ENCODE measurements around the gene NEK1. TPM values are rescaled to one million over a fixed set of nuclear protein-coding genes. Genes with fewer than 3 reads are reported as not detected.

Gene NEK1
- total and polyA plus RNA-seq, 7 experiments from 2014 or later = 7.8 to 21.0 (median 13.9) TPM

GRCh38 chr4:169611157-169611556, 1.2 kb downstream of the NEK1 start:
- H3K9me3 ChIP-seq (ENCODE audit: control insufficient read depth in 2 of 3, low read length in 3 of 3) = no peaks in the 10 kb centered on the region
- Mint-ChIP-seq H3K4me3 (peak overlapping the region; percentile 30 to 99 (median 98)), H3K36me3 (peaks cover 0 to 12% (median 7%) of the 10 kb centered on the region in 5 donors), H3K27ac (peak overlapping the region; percentile 40 to 100 (median 97)), H3K9me3 (no peaks in the 10 kb centered on the region), H3K27me3 (no peaks in the 10 kb centered on the region), H3K4me1 (peaks cover 12 to 75% (median 44%) of the 10 kb centered on the region in 7 donors)
- H3K36me3 ChIP-seq (ENCODE audit: control insufficient read depth in 2 of 3, insufficient read depth in 3 of 3, low read length in 3 of 3) = peaks cover 0 to 4% (median 0%) of the 10 kb centered on the region in 3 experiments
- H3K27ac ChIP-seq (ENCODE audit: low read depth, low read length) = peak overlapping the region; percentile 99
- POLR2A ChIA-PET = interaction anchor here (0.6 to 2.7 kb wide), 2 partner anchors 10 to 165 kb away, joined by 3 to 16 read pairs; partner anchors contain the start of gene CLCN3
- peak overlapping the region; percentile 98 for H3K4me3 ChIP-seq (ENCODE audit: low read length)
- intact Hi-C loops (cut with micrococcal nuclease) = loop anchor here in 1 of 2 donors (5.0 kb wide), 3 partner anchors 101 to 1294 kb away; partner anchors contain the start of gene DDX60
- no peak for ATAC-seq
- no peaks in the 10 kb centered on the region for H3K27me3 ChIP-seq (ENCODE audit: control insufficient read depth in 2 of 2, insufficient read depth in 2 of 2, low read length in 2 of 2)
- H3K4me1 ChIP-seq (ENCODE audit: control insufficient read depth in 2 of 2, insufficient read depth in 2 of 2, low read length in 2 of 2) = peaks cover 8 to 21% of the 10 kb centered on the region in 2 donors
- DNase-seq = no peak
- CTCF ChIA-PET = no interaction called here

GRCh38 chr4:169604903-169605331, 7.5 kb downstream of the NEK1 start:
- H3K27ac Mint-ChIP-seq = peak overlapping the region in 3 of 9 donors; percentile 32 to 52 (median 41)
- CTCF ChIA-PET = no interaction called here
- ATAC-seq (no peak), DNase-seq (no peak)
- intact Hi-C loops (cut with micrococcal nuclease) = no loop called here
- peaks cover 4 to 19% (median 12%) of the 10 kb centered on the region in 5 donors for H3K36me3 Mint-ChIP-seq
- Histone ChIP-seq H3K9me3 (ENCODE audit: control insufficient read depth in 2 of 3, low read length in 3 of 3) (no peaks in the 10 kb centered on the region), H3K36me3 (ENCODE audit: control insufficient read depth in 2 of 3, insufficient read depth in 3 of 3, low read length in 3 of 3) (peaks cover 0 to 15% (median 0%) of the 10 kb centered on the region in 3 experiments), H3K4me3 (ENCODE audit: low read length) (no peak overlapping the region), H3K4me1 (ENCODE audit: control insufficient read depth in 2 of 2, insufficient read depth in 2 of 2, low read length in 2 of 2) (no peaks in the 10 kb centered on the region), H3K27me3 (ENCODE audit: control insufficient read depth in 2 of 2, insufficient read depth in 2 of 2, low read length in 2 of 2) (no peaks in the 10 kb centered on the region), H3K27ac (ENCODE audit: low read depth, low read length) (no peak overlapping the region)
- H3K4me3 Mint-ChIP-seq = no peak overlapping the region
- no peaks in the 10 kb centered on the region for H3K9me3 Mint-ChIP-seq
- POLR2A ChIA-PET = no interaction called here
- peaks cover 2 to 52% (median 37%) of the 10 kb centered on the region in 7 donors for H3K4me1 Mint-ChIP-seq
- H3K27me3 Mint-ChIP-seq = no peaks in the 10 kb centered on the region

DNA sequence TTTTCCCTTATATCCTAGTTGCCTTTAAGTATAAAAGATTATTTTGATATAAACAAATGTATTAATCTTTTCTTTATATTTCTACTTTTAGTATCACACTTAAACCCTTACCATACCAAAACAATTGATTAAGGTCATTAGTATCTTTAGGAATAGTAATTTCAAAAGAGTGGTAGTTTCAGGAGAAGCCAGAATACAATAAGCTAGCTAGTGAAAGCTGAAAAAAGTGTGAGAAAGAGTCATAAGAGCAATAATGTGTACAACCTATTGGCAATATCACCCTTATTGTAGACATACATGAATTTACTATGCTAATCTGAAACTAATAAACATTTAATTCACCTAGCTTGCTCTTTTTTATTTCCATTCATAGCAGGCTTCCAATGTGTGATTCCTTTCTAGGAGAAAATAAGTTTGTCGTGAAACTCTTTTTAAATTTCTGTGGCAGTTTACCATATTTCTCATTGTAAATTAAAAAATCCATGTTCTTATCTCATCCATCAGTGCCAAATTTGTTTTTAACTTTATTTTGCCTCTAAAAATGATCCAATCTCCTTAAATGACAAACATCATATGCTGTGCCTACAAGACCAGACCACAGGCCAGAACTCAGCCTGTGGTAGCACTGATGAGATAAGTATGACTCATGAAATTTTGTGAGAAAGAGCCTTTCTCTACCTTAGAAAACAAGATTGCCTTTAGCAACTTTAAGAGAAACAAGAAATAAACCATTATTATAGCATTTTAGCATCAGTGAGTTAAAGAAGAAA, 8.1 kb downstream of the NEK1 start:
- Mint-ChIP-seq H3K4me1 (peaks cover 0 to 46% (median 34%) of the 10 kb centered on the region in 7 donors), H3K27me3 (no peaks in the 10 kb centered on the region), H3K9me3 (no peaks in the 10 kb centered on the region), H3K27ac (peak overlapping the region in 2 of 9 donors; percentile 32 to 40), H3K36me3 (peaks cover 4 to 19% (median 12%) of the 10 kb centered on the region in 5 donors), H3K4me3 (peak overlapping the region in 1 of 10 donors; percentile 15)
- CTCF ChIA-PET = no interaction called here
- H3K27ac ChIP-seq (ENCODE audit: low read depth, low read length) = no peak overlapping the region
- peaks cover 0 to 17% (median 0%) of the 10 kb centered on the region in 3 experiments for H3K36me3 ChIP-seq (ENCODE audit: control insufficient read depth in 2 of 3, insufficient read depth in 3 of 3, low read length in 3 of 3)
- POLR2A ChIA-PET = no interaction called here
- no peak overlapping the region for H3K4me3 ChIP-seq (ENCODE audit: low read length)
- DNase-seq = no peak
- H3K9me3 ChIP-seq (ENCODE audit: control insufficient read depth in 2 of 3, low read length in 3 of 3) = no peaks in the 10 kb centered on the region
- no peak for ATAC-seq
- no peaks in the 10 kb centered on the region for H3K27me3 ChIP-seq (ENCODE audit: control insufficient read depth in 2 of 2, insufficient read depth in 2 of 2, low read length in 2 of 2)
- intact Hi-C loops (cut with micrococcal nuclease) = no loop called here
- H3K4me1 ChIP-seq (ENCODE audit: control insufficient read depth in 2 of 2, insufficient read depth in 2 of 2, low read length in 2 of 2) = no peaks in the 10 kb centered on the region

DNA sequence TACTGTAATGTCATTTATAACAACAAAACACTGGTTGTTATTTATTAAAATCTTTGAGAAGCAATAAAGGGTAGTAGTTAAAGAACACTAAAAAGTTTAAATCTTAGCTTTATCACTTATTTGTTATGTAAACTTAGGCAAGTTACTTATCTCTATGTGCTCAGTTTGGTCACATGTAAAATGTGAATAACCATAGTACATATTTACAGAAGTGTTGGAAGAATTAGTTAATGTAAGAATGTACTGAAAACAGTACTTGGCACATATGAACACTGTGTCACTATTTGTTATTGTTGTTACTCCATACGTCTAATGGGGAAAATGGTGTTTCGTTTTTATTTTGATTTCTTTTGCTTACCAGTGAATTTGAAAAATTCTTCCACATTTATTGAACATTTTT, 9.1 kb downstream of the NEK1 start:
- no peaks in the 10 kb centered on the region for H3K27me3 ChIP-seq (ENCODE audit: control insufficient read depth in 2 of 2, insufficient read depth in 2 of 2, low read length in 2 of 2)
- ATAC-seq (no peak), DNase-seq (no peak)
- CTCF ChIA-PET = interaction anchor here (0.7 kb wide), 1 partner anchor 169 kb away, joined by 4 read pairs; no protein-coding TSS in a partner anchor
- H3K36me3 Mint-ChIP-seq = peaks cover 4 to 19% (median 12%) of the 10 kb centered on the region in 5 donors
- H3K27ac ChIP-seq (ENCODE audit: low read depth, low read length) = no peak overlapping the region
- no peaks in the 10 kb centered on the region for H3K4me1 ChIP-seq (ENCODE audit: control insufficient read depth in 2 of 2, insufficient read depth in 2 of 2, low read length in 2 of 2)
- no peak overlapping the region for H3K4me3 ChIP-seq (ENCODE audit: low read length)
- H3K9me3 Mint-ChIP-seq = no peaks in the 10 kb centered on the region
- H3K4me3 Mint-ChIP-seq = no peak overlapping the region
- H3K36me3 ChIP-seq (ENCODE audit: control insufficient read depth in 2 of 3, insufficient read depth in 3 of 3, low read length in 3 of 3) = peaks cover 0 to 17% (median 0%) of the 10 kb centered on the region in 3 experiments
- intact Hi-C loops (cut with micrococcal nuclease) = loop anchor here in 1 of 2 donors (1.0 kb wide), 1 partner anchor 9 kb away; the partner anchor contains the start of gene NEK1
- no peak overlapping the region for H3K27ac Mint-ChIP-seq
- H3K4me1 Mint-ChIP-seq = peaks cover 0 to 38% (median 30%) of the 10 kb centered on the region in 7 donors
- no peaks in the 10 kb centered on the region for H3K27me3 Mint-ChIP-seq
- POLR2A ChIA-PET = no interaction called here
- no peaks in the 10 kb centered on the region for H3K9me3 ChIP-seq (ENCODE audit: control insufficient read depth in 2 of 3, low read length in 3 of 3)

- Mint-ChIP-seq H3K27me3 (no peaks in the 10 kb centered on the region), H3K27ac (no peak overlapping the region), H3K36me3 (peaks cover 4 to 24% (median 12%) of the 10 kb centered on the region in 5 donors), H3K4me1 (peaks cover 0 to 29% (median 13%) of the 10 kb centered on the region in 7 donors), H3K9me3 (no peaks in the 10 kb centered on the region), H3K4me3 (no peak overlapping the region)
- H3K27me3 ChIP-seq (ENCODE audit: control insufficient read depth in 2 of 2, insufficient read depth in 2 of 2, low read length in 2 of 2) = no peaks in the 10 kb centered on the region
- H3K27ac ChIP-seq (ENCODE audit: low read depth, low read length) = no peak overlapping the region
- no peak for ATAC-seq
- ChIA-PET CTCF (interaction anchor here (1.0 kb wide), 1 partner anchor 15 kb away, joined by 3 read pairs; no protein-coding TSS in a partner anchor), POLR2A (no interaction called here)
- no peak overlapping the region for H3K4me3 ChIP-seq (ENCODE audit: low read length)
- no peak for DNase-seq
- H3K9me3 ChIP-seq (ENCODE audit: control insufficient read depth in 2 of 3, low read length in 3 of 3) = no peaks in the 10 kb centered on the region
- no peaks in the 10 kb centered on the region for H3K4me1 ChIP-seq (ENCODE audit: control insufficient read depth in 2 of 2, insufficient read depth in 2 of 2, low read length in 2 of 2)
- intact Hi-C loops (cut with micrococcal nuclease) = no loop called here
- peaks cover 0 to 17% (median 0%) of the 10 kb centered on the region in 3 experiments for H3K36me3 ChIP-seq (ENCODE audit: control insufficient read depth in 2 of 3, insufficient read depth in 3 of 3, low read length in 3 of 3)
Observed at GRCh38 chr4:169601016-169601771, 11.2 kb downstream of the NEK1 start.

DNA sequence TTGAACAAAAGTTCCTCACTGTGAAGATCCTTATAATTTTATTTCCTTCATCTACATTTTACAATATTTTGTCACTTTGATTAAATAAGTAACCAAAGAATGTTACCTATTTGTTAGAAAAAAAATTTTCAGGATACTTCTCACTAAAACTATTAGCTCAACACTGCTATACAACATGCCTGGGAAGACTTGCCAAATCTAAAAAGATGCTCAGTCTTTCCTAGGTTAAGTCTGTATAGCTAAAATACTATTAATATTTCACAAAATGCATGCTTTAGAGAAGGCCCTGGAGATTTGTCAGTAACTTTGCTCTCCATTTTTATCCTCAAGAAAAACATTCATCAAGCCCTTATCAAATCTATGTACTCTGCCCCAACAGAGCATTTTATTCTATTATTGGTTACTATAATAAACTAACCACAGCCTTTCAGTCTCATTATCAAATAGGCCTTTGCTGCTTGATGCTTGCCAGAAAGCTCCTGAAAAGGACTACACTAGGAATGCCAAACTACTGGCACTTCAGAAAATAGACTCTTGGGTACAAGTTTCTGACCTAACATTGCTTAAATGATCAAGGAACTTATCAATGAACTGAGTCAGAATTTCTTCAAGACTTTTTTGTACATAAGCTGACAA, 17.7 kb downstream of the NEK1 start:
- Histone ChIP-seq H3K4me3 (ENCODE audit: low read length) (no peak overlapping the region), H3K9me3 (ENCODE audit: control insufficient read depth in 2 of 3, low read length in 3 of 3) (no peaks in the 10 kb centered on the region), H3K36me3 (ENCODE audit: control insufficient read depth in 2 of 3, insufficient read depth in 3 of 3, low read length in 3 of 3) (peaks cover 0 to 6% (median 0%) of the 10 kb centered on the region in 3 experiments), H3K27me3 (ENCODE audit: control insufficient read depth in 2 of 2, insufficient read depth in 2 of 2, low read length in 2 of 2) (no peaks in the 10 kb centered on the region), H3K4me1 (ENCODE audit: control insufficient read depth in 2 of 2, insufficient read depth in 2 of 2, low read length in 2 of 2) (no peaks in the 10 kb centered on the region), H3K27ac (ENCODE audit: low read depth, low read length) (no peak overlapping the region)
- no peak for ATAC-seq
- Mint-ChIP-seq H3K36me3 (peaks cover 0 to 37% (median 21%) of the 10 kb centered on the region in 5 donors), H3K27me3 (no peaks in the 10 kb centered on the region), H3K27ac (no peak overlapping the region), H3K4me1 (peaks cover 0 to 4% (median 0%) of the 10 kb centered on the region in 7 donors), H3K4me3 (no peak overlapping the region), H3K9me3 (no peaks in the 10 kb centered on the region)
- no peak for DNase-seq
- ChIA-PET CTCF (no interaction called here), POLR2A (interaction anchor here (0.6 kb wide), 1 partner anchor 616 kb away, joined by 3 read pairs; no protein-coding TSS in a partner anchor)
- intact Hi-C loops (cut with micrococcal nuclease) = no loop called here

All from naive thymus-derived CD4-positive, alpha-beta T cell (primary cell).